Gastrocnemius medialis (tissue), 4 donors: ENCODE results near the gene ACTA2. TPM values are rescaled to one million over a fixed set of nuclear protein-coding genes. Genes with fewer than 3 reads are reported as not detected.

Experiments used
- ATAC-seq, 2 donors: fragments of 150-250 bp; one replicate each; pipeline ENCODE4 v1.9.1; 2016
- DNase-seq, 2 donors: peaks; one replicate each; pipeline ENCODE4 v3.0.0-alpha.2; 2019
- H3K27ac ChIP-seq, 4 donors: fragments of 200-600 bp; sonication (generic); 1 replicate in 1 of 4; 2 replicates in 3 of 4; pipeline ENCODE4 v1.5.1; 2016 to 2018; ENCODE audit warnings: mild to moderate bottlenecking in 2 of 4, moderate library complexity in 1 of 4
- H3K27me3 ChIP-seq, 3 donors: fragments of 200-600 bp; sonication (generic) in 2 of 3; 1 replicate in 1 of 3; 2 replicates in 2 of 3; pipeline versions ENCODE4 v1.5.1 to v1.6.0; 2016 to 2019; ENCODE audit warnings: mild to moderate bottlenecking in 1 of 3, moderate library complexity in 1 of 3
- H3K36me3 ChIP-seq, 2 donors: fragments of 200-600 bp; sonication (generic) in 1 of 2; one replicate each; pipeline ENCODE4 v1.5.1; 2017 to 2018
- H3K4me1 ChIP-seq, 2 donors: fragments of 200-600 bp; sonication (generic) in 1 of 2; one replicate each; pipeline ENCODE4 v1.5.1; 2016 to 2017; ENCODE audit warnings: mild to moderate bottlenecking in 2 of 2
- H3K4me3 ChIP-seq, 4 donors: fragments of 200-600 bp; sonication (generic) in 3 of 4; 1 replicate in 1 of 4; 2 replicates in 3 of 4; pipeline ENCODE4 v1.5.1; 2016 to 2019; ENCODE audit warnings: mild to moderate bottlenecking in 2 of 4
- H3K9me3 ChIP-seq, 3 donors: fragments of 200-600 bp; sonication (generic) in 2 of 3; 1 replicate in 1 of 3; 2 replicates in 2 of 3; pipeline ENCODE4 v1.5.1; 2016 to 2019
- POLR2A ChIP-seq, 2 donors: fragments of 450-650 bp; IDR thresholded peaks; one replicate each; pipeline ENCODE4 v1.6.1; 2017; ENCODE audit warnings: antibody characterized with exemption in 2 of 2, mild to moderate bottlenecking in 2 of 2, moderate library complexity in 2 of 2
- in situ Hi-C, 4 donors: fragments of 200-750 bp; cut with MboI; loops; one replicate each; pipeline versions ENCODE4 v1.15.0 to v1.8.0; 2017; ENCODE audit warnings: low sequenced_read_pairs in 4 of 4
- intact Hi-C: fragments of 100-400 bp; cut with DNase I; formaldehyde crosslinking; loops from one replicate; pipeline ENCODE4 v1.15.1; 2023; ENCODE audit warnings: low total_unique reads
- total RNA-seq, 4 donors: library from RNA; depleted of rRNA; stranded (reverse); fragments of >200 nt; gene quantifications; one replicate each; pipeline versions ENCODE4 v1.1.0 to v1.2.3, GENCODE V29; 2016
- TF ChIP-seq, protein P1 (sequence below), 5 experiments: fragments of 450-650 bp in 3 of 5; fragments of 200-600 bp in 2 of 5; sonication (generic) in 2 of 5; IDR thresholded peaks in 4 of 5; conservative IDR thresholded peaks in 1 of 5; 1 replicate in 4 of 5; 2 replicates in 1 of 5; pipeline ENCODE4 v1.5.1; 2016 to 2019; ENCODE audit warnings: antibody characterized with exemption in 5 of 5, mild to moderate bottlenecking in 3 of 5, moderate library complexity in 3 of 5

ACTA2 gene
- total RNA-seq, 4 donors from 2014 or later: 23.4 to 119 (median 74.2) TPM

DNA sequence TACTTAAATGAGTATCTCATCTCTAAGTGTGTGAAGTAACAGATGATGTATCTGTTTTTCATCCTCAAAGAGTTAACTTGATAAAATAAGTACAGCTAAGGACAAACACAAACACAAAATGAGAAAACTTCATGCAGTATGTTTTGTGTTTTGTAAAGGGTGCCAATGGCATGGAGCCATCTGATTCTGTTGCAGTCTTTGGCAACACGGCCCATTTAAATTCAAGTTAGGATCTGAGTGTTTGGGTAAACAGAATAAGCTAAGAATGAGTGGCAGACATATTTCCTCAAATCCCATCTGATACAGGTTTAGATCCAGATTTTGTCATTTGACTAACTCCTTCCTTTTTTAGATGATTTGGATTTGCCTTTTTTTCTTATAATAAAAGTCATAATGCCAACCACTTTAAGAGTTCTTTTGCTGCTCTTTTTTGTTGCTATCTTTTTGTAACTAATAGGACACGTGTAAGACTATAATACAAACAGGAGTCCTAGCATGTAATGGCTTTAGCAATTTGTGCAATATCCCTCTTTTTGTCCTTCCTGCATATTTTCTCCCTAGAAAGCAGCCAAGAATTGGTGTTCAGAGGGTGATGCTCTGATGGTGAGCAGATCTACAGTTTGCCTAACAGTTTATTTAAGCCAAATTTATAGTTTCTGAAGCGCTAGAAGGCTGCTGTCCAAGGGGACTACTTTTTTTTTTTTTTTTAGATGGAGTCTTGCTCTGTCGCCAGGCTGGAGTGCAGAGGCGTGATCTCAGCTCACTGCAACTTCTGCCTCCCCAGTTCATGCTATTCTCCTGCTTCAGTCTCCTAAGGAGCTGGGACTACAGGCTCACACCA, 18.9 kb upstream of the ACTA2 start:
- Histone ChIP-seq H3K36me3 (no peaks in the 10 kb centered on the region), H3K4me3 (no peak overlapping the region), H3K27me3 (no peaks in the 10 kb centered on the region), H3K4me1 (peaks cover 11 to 19% of the 10 kb centered on the region in 2 donors), H3K27ac (peak overlapping the region in 3 of 4 donors; percentile 8 to 44 (median 27)), H3K9me3 (no peaks in the 10 kb centered on the region)
- ATAC-seq: no peak
- TF ChIP-seq, protein P1, sequence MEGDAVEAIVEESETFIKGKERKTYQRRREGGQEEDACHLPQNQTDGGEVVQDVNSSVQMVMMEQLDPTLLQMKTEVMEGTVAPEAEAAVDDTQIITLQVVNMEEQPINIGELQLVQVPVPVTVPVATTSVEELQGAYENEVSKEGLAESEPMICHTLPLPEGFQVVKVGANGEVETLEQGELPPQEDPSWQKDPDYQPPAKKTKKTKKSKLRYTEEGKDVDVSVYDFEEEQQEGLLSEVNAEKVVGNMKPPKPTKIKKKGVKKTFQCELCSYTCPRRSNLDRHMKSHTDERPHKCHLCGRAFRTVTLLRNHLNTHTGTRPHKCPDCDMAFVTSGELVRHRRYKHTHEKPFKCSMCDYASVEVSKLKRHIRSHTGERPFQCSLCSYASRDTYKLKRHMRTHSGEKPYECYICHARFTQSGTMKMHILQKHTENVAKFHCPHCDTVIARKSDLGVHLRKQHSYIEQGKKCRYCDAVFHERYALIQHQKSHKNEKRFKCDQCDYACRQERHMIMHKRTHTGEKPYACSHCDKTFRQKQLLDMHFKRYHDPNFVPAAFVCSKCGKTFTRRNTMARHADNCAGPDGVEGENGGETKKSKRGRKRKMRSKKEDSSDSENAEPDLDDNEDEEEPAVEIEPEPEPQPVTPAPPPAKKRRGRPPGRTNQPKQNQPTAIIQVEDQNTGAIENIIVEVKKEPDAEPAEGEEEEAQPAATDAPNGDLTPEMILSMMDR (IDR thresholded peaks at IDR 0.05 in 4 of 5, conservative IDR thresholded peaks at IDR 0.05 in 1 of 5): no peak
- no peak for TF ChIP-seq POLR2A (IDR thresholded peaks at IDR 0.05)
- no peak for DNase-seq
- intact Hi-C loops (no loop called here), in situ Hi-C loops (no loop called here)

DNA sequence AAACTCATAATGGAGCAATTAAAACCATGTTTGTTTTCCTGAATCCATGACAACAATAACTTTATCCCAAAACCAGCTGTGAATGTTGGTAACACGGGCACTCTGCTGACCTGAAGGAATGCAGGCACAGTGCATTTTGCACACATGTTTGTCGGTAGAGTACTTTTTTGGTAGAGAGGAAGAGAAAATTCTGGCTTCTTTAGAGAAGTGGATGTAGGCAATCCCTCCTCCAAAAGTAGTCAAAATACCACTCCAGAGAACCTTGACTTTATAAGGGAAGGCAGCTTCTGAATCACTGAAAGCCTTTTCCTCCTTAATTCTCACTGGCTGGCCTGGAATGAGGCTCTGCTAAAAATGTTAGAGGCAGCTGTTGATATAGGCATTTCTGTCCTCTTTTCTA, 15.8 kb upstream of the ACTA2 start:
- Histone ChIP-seq H3K4me1 (peaks cover 0 to 7% of the 10 kb centered on the region in 2 donors), H3K4me3 (no peak overlapping the region), H3K36me3 (no peaks in the 10 kb centered on the region), H3K27ac (peak overlapping the region in 1 of 4 donors; percentile 38), H3K9me3 (no peaks in the 10 kb centered on the region), H3K27me3 (no peaks in the 10 kb centered on the region)
- DNase-seq: no peak
- TF ChIP-seq, protein P1 (IDR thresholded peaks at IDR 0.05 in 4 of 5, conservative IDR thresholded peaks at IDR 0.05 in 1 of 5): no peak
- TF ChIP-seq POLR2A (IDR thresholded peaks at IDR 0.05): no peak
- ATAC-seq: no peak
- intact Hi-C loops: no loop called here
- in situ Hi-C loops: no loop called here

DNA sequence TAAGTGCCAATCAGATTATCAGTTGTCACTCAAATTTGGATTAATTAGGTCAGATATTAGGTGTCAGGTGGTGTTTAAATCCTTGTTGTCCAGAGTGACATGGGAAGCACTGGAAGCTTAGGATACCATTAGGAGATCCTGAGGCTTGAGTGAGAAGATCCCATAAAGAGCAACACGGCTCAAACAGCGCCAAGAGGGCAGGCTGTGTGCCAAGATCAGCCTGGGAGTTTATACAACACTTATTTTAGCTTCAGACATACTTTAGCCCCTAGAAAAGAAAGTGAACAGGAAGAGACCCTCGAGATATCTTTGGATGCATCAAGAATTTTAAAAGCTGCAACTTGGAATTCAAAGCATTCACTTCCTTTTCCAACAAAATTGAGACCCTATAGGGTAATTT, 14.2 kb upstream of the ACTA2 start:
- ATAC-seq: no peak
- TF ChIP-seq POLR2A (IDR thresholded peaks at IDR 0.05): no peak
- TF ChIP-seq, protein P1 (IDR thresholded peaks at IDR 0.05 in 4 of 5, conservative IDR thresholded peaks at IDR 0.05 in 1 of 5): no peak
- H3K27me3 ChIP-seq: no peaks in the 10 kb centered on the region
- H3K4me1 ChIP-seq: peaks cover 0 to 7% of the 10 kb centered on the region in 2 donors
- no peak overlapping the region for H3K4me3 ChIP-seq
- no peaks in the 10 kb centered on the region for H3K36me3 ChIP-seq
- DNase-seq: no peak
- H3K27ac ChIP-seq: no peak overlapping the region
- intact Hi-C loops (no loop called here), in situ Hi-C loops (no loop called here)
- no peaks in the 10 kb centered on the region for H3K9me3 ChIP-seq

DNA sequence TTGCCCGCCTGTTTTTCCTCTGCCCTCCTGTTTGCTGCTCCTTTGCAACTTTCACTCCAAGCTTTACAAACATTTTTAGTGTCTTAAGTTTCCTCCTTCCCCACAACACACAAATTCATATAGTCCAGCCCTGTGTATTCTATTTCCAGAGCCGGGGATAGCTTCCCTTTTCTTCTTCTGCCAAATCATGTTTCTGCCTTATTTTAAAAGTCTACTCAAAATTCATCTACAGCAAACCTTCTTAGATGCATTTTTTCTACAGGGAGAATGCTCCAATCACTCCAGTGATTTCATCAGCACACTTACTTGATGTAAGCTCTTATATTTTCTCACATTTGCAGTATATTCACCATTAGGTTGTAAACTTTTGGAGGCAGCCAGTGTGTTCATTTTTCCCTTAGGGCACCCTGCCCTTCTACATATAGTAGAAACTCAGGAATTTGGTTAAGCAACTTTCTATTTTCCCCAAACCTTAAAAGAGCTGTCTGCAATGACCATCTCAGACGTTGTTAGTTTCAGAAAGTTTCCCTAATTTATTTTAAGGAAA, 12.4 kb upstream of the ACTA2 start:
- Histone ChIP-seq H3K27me3 (no peaks in the 10 kb centered on the region), H3K9me3 (no peaks in the 10 kb centered on the region), H3K36me3 (no peaks in the 10 kb centered on the region), H3K4me3 (no peak overlapping the region), H3K4me1 (peaks cover 0 to 7% of the 10 kb centered on the region in 2 donors), H3K27ac (no peak overlapping the region)
- ATAC-seq (no peak), DNase-seq (no peak)
- in situ Hi-C loops: no loop called here
- TF ChIP-seq POLR2A (IDR thresholded peaks at IDR 0.05): no peak
- TF ChIP-seq, protein P1 (IDR thresholded peaks at IDR 0.05 in 4 of 5, conservative IDR thresholded peaks at IDR 0.05 in 1 of 5): no peak
- intact Hi-C loops: no loop called here
